HG02970 (cell line): ENCODE data around the gene PGAM5.
A peak's percentile ranks its signal among the peaks of the same experiment; 100 is the strongest.

Source experiments
- ATAC-seq: cut with Tn5 transposase; IDR thresholded peaks from one replicate; pipeline ENCODE4 v1.9.1; 2021; ENCODE audit warnings: mild to moderate bottlenecking, moderate library complexity, moderate number of reproducible peaks; ENCODE audit not compliant: unreplicated experiment, low FRiP score

Gene PGAM5

DNA sequence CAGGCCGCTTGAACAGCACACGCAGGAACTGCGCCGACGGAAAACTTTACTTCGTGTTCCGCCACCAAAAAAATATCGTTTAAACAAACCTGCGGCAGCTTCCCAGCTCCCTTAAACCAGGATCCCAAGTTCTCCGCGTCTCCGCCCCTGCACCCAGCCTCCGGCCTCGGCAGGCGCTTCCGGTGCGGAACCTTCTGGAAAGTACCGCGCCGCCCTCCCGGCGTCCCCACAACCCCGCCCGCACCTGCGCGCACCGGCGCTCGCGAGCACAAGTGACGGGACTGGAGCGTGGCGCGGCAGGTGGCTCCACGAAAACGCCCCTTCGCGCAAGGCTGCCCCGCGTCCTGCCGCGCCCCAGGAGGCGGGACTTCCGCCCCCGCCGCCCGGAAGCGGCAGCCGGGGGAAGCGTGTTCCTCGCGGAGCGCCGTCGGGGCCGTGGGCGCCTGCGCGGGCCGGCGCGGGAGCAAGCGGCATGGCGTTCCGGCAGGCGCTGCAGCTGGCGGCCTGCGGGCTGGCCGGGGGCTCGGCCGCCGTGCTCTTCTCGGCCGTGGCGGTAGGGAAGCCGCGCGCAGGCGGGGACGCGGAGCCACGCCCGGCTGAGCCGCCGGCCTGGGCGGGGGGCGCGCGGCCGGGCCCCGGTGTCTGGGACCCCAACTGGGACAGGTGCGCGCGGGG, at the start of gene PGAM5:
Gene PGAM5 (plus strand): TSS at position 438 of the 675 bp plus-strand sequence. CDS start 35 bp downstream, at position 473.
- ATAC-seq: peak; percentile 90

DNA sequence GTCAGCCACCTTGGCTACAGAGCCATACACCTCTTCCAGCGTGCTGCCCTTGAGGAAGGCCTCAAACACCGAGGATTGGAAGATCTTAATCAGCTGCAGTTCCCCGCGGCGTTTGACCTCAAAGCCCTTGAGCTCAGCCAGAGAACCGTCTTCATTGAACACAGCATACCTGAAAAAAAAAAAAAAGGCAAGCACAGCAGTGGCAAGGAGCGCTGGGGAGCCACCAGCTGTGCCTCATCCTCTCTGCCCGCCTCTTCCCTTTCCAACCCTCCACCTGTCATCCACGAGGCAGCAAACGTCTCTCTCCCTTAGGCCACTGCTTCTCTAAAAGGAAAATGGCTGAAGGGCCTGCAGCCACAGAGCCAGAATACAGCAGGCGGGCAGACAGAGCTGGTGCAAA, 49.6 kb upstream of the PGAM5 start:
- ATAC-seq: no peak

- no peak for ATAC-seq
Observed at GRCh38 chr12:132661972-132662371, 48.7 kb upstream of the PGAM5 start.

DNA sequence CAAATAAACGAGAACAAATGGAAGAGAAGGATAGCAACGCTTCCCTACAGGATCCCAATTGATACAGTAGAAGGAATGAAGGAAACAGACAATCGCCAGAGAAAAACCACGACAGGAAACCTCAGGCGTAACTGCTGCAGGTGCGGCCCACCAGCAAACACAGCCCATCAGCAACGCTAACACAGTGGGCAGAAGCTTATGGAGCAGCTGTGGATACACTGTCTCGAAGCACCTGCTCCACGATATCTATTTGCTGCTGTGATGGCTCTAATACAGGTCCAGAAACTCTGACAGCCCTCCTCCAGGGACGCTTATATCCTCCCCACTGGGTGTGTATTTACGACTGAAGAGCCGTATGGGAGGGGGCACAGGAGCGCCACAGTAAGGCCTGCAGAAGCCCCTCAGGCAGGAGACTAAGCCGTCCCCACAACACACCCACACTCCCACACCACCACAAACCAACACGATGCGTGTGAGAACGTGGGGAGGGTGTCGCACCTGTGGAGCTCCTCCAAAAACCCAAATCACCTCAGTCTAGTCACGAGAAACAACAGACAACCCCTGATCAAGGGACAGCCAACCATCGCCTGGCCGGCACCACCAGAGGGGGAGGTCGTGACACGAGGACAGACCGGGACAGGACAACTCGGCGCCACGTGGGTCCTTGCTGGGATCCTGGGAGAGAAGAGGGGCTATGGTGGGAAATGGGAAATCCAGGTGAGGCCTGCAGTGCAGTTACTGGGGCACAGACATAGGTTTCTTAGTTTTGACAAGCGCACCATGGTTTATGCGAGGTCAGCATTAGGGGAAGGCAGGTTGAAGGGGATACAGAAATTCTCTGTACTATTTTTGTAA, 47.5 kb upstream of the PGAM5 start:
- no peak for ATAC-seq

DNA sequence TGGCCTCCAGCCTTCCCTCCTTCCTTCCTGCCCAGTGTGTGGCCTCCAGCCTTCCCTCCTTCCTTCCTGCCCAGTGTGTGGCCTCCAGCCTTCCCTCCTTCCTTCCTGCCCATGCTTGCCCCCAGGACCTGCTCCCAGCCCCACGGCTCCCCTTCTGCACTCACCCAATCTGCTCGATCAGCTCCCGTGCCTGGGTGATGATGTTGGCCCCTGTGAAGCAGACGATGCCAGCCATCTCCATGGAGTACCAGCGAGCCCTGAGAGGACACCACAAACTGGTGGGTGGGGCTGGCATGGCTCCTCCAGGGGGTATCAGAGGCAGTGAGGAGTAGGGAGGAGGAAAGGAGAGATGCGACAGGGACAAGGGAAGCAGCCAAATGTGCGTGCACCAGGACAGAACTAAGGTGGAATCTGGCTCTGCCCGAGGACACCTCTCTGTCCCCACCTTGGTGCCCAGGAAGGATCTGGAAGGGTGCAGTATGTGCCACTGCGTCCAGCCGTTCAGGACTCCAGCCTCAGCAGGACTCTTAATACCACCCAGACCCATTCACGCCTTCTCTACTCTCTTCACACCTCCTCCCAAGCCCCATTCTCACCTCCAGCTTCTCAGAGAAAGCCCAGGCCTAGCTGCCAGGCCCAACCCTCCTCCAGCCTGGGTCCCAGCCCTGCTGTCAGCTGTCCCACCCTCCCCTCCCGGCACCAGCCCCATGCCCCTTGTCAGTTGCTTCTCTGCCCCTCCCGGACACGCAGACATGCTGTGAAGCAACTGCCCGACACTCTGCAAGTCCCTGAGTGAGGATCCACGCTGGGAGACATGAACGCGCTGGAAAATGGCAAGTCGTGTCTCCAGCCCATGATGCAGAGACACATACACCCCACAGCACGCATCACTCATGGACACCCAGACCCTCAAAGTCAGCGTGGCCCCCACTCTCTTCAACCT, 46.2 kb upstream of the PGAM5 start:
- ATAC-seq: no peak

- no peak for ATAC-seq
Observed at GRCh38 chr12:132665149-132665491, 45.5 kb upstream of the PGAM5 start.

DNA sequence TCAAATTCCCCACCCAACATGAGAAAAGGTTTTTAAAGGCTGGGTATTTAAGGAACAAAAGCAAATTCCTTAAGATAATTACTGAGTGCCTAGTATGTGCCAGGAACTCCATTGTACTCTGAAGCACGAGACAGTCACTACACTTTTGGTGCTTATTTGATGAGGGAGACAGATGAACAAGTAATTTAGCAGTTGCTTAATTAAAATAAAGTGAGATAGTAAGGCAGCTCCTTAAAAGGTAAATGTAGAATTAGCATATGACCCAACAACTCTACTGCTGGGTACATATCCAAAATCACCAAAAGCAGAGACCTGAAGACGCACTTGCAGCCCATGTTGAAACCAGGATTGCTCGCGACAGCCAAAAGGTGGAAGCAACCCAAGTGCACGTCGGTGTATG, 44.8 kb upstream of the PGAM5 start:
- ATAC-seq: no peak

DNA sequence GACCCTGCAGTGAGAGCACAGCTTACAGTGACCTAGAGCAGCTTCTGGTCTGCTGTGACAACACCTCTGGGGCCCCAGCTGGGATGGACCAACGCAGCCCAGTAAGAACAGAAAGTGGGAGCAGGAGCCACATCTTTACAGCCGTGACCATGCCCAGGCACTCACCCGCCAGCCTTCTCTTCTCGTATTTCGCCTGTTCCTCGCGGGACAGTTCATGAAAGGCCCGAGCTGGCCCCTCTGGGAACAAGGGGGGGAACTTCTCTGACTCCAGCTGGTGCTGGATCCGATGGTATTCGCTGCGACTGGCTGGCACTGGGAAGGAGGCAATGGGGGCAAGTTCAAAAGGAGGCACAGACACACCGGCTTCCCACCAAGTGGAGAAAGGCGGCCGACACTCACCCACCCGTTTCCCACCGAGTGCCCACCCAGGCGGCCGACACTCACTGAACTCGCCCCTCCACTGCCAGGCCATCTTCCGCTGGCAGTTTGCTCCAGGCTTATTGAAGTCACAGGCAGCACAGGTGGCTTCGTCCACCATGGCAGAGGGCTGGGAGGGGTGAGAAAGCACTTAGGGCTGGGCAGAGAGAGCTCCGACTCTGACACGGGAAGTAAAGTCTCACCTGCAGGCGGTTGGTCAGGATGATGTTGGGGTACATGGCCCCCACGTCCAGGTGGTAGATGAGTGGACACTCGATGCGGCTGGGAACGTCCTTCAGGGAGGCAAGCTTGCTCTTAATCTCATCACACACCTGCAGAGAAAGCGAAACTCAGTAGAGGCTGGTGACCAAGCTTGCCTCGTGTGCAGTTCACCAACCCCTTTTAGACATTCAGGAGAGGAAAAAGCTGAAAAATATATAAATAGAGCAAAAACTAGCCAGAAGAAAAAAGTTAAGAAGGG, 42.2 kb upstream of the PGAM5 start:
- no peak for ATAC-seq

DNA sequence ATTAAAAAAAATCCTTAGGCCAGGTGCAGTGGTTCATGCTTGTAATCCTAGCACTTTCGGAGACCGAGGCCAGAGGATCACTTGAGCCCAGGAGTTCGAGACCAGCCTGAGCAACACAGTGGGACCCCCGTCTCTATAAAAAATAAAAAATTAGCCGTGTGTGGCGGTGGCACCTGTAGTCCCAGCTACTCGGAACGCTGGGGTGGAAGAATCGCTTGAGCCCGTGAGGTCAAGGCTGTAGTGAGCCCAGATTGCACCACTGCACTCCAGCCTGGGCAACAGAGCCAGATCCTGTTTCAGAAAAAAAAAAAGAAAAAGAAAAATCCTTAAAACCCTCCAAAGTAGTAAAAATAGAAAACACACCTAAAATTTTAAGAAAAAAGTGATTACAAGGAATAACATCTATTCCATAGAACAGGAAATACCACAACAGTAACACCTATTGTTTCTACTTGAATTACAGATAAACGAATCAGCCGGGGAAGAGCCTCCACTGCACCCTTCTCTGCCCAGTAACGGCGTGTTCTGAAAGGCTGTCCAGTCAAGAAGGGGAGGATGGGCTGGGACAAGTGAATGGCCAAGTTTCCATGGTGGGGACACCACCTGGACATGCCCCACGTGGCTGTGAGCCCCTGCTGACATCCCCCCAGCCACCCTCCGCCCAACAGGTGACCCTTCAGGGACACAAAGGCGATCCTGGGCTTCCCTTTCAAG, 41.3 kb upstream of the PGAM5 start:
- ATAC-seq: no peak

GRCh38 chr12:132672116-132672515, 38.5 kb upstream of the PGAM5 start:
- ATAC-seq: no peak

DNA sequence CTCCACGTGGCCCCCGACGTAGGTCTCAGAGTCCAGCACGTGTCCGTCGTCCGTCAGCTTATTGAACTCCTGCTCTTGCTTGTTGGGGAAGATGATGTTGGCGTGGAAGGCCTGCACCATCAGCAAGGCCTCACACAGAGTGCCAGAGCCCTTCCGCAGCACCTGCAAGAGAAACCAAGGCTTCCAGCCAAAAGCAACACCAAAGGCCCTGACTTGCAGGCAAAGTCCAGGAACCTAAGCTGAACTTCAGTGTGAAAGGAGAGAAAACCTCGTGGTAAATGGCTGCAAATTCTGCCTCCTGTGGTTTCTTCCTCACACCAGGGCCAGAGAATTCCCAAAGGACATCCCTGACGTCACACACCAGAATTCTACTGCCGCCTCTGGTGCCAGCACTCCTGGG, 38.0 kb upstream of the PGAM5 start:
- no peak for ATAC-seq

- ATAC-seq: no peak
Observed at GRCh38 chr12:132673288-132674179, 37.1 kb upstream of the PGAM5 start.

DNA sequence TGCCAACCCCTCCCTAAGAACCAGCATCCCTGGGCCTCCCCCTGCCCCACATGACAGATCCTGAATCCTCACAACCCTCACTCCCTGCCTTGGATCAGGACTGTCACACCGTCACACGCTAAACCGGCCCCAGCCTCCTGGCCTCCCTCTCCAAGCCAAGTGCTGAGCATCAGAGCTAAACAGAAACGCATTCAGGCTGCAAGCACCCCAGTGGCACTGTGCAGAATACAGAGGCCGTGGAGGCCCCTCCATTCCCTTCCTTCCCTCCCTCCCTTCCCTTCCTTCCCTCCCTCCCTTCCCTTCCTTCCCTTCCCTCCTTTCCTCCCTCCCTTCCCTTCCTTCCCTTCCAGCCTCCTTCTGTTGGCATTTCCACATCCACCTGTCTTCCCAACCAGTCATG, 36.1 kb upstream of the PGAM5 start:
- no peak for ATAC-seq

- no peak for ATAC-seq
Observed at GRCh38 chr12:132675757-132676432, 34.7 kb upstream of the PGAM5 start.

- no peak for ATAC-seq
Observed at GRCh38 chr12:132677492-132677891, 33.1 kb upstream of the PGAM5 start.

- ATAC-seq: no peak
Observed at GRCh38 chr12:132685400-132685799, 25.2 kb upstream of the PGAM5 start.

- peak; percentile 17 for ATAC-seq
Observed at GRCh38 chr12:132686825-132687210, 23.8 kb upstream of the PGAM5 start.
